ENCODE data around the gene TSPAN5. TPM values are rescaled to one million over a fixed set of nuclear protein-coding genes. Genes with fewer than 3 reads are reported as not detected.
"Not testable (repeated sequence)": the region's sequence is repeated elsewhere in the genome, so short reads cannot be mapped to it uniquely, and the experiment has no call there.

TSPAN5 gene
- total RNA-seq (ENCODE audit: unreplicated experiment): 21.8 TPM
- long read RNA-seq, full-length matches to known transcripts: 14 of 24 reads
- long read RNA-seq, partial matches to known transcripts: 0 of 24 reads
- long read RNA-seq, other reads (novel, unspliced or antisense): 10 of 24 reads

DNA sequence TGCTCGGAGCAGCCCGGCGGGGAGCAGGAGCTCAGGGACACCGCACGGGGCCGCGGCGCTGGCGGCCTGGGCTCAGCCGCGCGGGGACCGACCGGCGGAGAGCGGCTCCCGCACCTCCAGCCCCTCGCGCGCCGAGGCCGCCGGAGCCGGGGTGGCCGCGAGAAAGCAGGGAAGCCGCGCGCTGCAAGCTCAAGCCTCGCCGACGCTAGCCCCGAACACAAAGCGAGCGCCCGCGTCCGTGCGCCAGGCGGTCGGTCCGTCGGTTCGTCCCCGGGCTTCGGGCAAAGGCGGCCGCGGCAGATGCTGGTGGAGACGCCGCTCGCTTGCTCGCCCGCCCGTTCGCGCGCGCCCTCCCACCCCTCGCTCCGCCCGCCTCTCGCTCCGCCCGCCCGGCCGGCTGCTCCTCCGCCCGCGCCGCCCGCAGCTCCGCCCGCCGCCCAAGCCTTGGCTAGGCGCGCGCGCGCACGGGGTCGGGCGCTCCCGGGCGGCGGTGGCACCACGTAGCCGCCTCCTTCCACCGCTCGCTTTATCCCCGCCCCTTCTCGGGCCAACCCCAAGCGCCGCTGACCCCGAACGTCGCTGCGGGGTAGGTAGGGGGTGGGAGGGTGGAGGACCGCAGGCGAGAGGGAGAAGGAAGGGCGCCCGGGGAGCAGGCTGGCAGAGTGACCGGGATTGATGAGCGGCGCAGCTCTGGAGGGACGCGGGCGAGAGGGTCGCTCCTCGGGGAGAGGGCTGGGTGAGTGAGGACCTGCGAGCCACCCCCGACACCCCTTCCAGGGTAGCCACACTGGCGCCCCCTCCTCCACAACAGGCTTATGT lies at the start of gene TSPAN5:
TSPAN5 (minus strand) TSS at position 325 of the 819 bp plus-strand sequence.
- Mint-ChIP-seq H3K9me3 (ENCODE audit: unreplicated experiment) (no peaks in the 10 kb centered on the region), H3K36me3 (ENCODE audit: low read depth, unreplicated experiment) (no peaks in the 10 kb centered on the region), H3K4me1 (ENCODE audit: unreplicated experiment) (peaks cover 40% of the 10 kb centered on the region), H3K27me3 (ENCODE audit: unreplicated experiment) (peaks cover 13% of the 10 kb centered on the region), H3K4me3 (ENCODE audit: unreplicated experiment) (peak within 1 kb of the TSS; percentile 97), H3K27ac (ENCODE audit: unreplicated experiment) (peak within 1 kb of the TSS; percentile 19)
- no peak for TF ChIP-seq CTCF (IDR thresholded peaks at IDR 0.05; ENCODE audit: unreplicated experiment)
- DNase-seq (ENCODE audit: low spot score): peak; percentile 85

DNA sequence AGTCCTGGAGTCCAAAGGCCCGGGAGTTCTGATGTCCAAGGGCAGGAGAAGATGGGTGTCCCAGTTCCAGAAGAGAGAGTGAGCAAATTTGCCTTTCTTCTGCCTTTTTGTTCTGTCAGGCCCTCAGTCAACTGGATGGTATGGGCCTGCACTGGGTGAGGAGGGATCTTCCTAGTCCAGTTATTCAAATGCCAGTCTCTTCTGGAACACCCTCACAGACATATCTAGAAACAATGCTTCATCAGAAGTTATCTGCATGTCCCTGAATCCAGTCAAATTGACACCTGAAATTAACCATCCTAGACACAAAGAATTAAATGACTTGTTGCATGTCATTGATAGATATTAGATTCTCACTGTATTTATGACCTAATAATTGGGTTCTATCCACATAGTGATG lies 48.5 kb upstream of the TSPAN5 start:
- Mint-ChIP-seq H3K4me3 (ENCODE audit: unreplicated experiment) (no peak overlapping the region), H3K36me3 (ENCODE audit: low read depth, unreplicated experiment) (peaks cover 5% of the 10 kb centered on the region), H3K27me3 (ENCODE audit: unreplicated experiment) (peaks cover 2% of the 10 kb centered on the region), H3K9me3 (ENCODE audit: unreplicated experiment) (peaks cover 9% of the 10 kb centered on the region), H3K27ac (ENCODE audit: unreplicated experiment) (no peak overlapping the region), H3K4me1 (ENCODE audit: unreplicated experiment) (peaks cover 4% of the 10 kb centered on the region)
- TF ChIP-seq CTCF (IDR thresholded peaks at IDR 0.05; ENCODE audit: unreplicated experiment): no peak
- DNase-seq (ENCODE audit: low spot score): no peak

DNA sequence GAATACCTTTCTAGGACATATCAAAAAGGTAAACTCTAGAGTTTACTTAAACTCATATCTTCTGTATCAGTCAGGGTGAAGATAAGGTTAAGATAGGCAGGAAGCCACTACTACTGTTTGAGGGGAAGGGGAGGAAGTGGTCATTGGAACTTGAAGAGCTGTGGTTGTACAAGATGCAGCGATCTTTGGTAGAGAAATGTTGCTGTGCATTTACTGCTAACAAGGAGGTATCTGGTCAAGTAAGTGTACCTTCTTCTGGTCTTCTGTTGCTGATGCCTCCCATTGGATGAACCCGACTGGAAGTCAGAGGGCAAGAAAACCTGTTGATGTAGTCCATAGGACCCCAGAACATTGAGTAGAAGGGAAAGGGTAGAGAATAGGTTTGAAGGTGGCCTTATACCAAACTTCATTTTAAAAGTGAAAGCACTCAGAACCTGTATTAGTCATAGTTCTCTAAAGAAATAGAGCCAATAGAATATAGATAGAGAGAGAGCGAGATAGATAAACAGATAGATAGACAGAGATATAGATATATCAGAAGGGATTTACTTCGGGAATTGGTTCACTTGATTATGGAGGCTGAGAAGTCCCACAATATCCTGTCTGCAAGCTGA lies 47.9 kb upstream of the TSPAN5 start:
- Mint-ChIP-seq H3K36me3 (ENCODE audit: low read depth, unreplicated experiment) (peaks cover 5% of the 10 kb centered on the region), H3K9me3 (ENCODE audit: unreplicated experiment) (peaks cover 9% of the 10 kb centered on the region), H3K4me3 (ENCODE audit: unreplicated experiment) (no peak overlapping the region), H3K27ac (ENCODE audit: unreplicated experiment) (no peak overlapping the region), H3K4me1 (ENCODE audit: unreplicated experiment) (peaks cover 4% of the 10 kb centered on the region), H3K27me3 (ENCODE audit: unreplicated experiment) (peaks cover 2% of the 10 kb centered on the region)
- no peak for DNase-seq (ENCODE audit: low spot score)
- TF ChIP-seq CTCF (IDR thresholded peaks at IDR 0.05; ENCODE audit: unreplicated experiment): no peak

GRCh38 chr4:98705586-98705985 lies 47.2 kb upstream of the TSPAN5 start:
- not testable (repeated sequence) for DNase-seq (ENCODE audit: low spot score); H3K27ac Mint-ChIP-seq (ENCODE audit: unreplicated experiment); H3K36me3 Mint-ChIP-seq (ENCODE audit: low read depth, unreplicated experiment)

DNA sequence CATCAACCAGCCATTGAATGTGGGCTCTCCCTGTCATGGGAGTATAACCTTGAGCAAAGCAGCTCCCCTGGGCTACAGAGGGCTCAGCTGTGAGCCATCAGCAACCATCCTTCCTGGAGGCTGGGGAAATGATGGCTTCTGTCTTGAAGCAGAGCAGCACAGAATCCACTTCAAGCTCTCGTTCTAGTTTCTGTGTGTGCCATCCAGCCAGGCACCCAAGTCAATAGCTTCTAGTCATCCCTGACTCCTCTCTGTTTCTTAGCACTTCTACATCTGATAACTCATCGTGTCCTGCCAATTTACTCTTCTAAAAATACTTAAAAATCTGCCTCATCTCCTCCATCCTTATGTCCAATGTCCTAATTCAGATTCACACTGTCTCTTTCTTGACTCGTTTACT lies 42.2 kb upstream of the TSPAN5 start:
- no peak for DNase-seq (ENCODE audit: low spot score)
- Mint-ChIP-seq H3K4me3 (ENCODE audit: unreplicated experiment) (no peak overlapping the region), H3K4me1 (ENCODE audit: unreplicated experiment) (no peaks in the 10 kb centered on the region), H3K27ac (ENCODE audit: unreplicated experiment) (no peak overlapping the region), H3K36me3 (ENCODE audit: low read depth, unreplicated experiment) (no peaks in the 10 kb centered on the region), H3K9me3 (ENCODE audit: unreplicated experiment) (peaks cover 20% of the 10 kb centered on the region), H3K27me3 (ENCODE audit: unreplicated experiment) (peaks cover 4% of the 10 kb centered on the region)
- no peak for TF ChIP-seq CTCF (IDR thresholded peaks at IDR 0.05; ENCODE audit: unreplicated experiment)

More at GRCh38 chr4:98705586-98705985, 47.2 kb upstream of the TSPAN5 start:
- not testable (repeated sequence) for H3K4me1 Mint-ChIP-seq (ENCODE audit: unreplicated experiment); H3K9me3 Mint-ChIP-seq (ENCODE audit: unreplicated experiment); H3K27me3 Mint-ChIP-seq (ENCODE audit: unreplicated experiment); H3K4me3 Mint-ChIP-seq (ENCODE audit: unreplicated experiment)

Measured in endothelial cell (in vitro differentiated cells).